ENCODE measurements around the gene ADIPOQ.
"Not testable (repeated sequence)": the region's sequence is repeated elsewhere in the genome, so short reads cannot be mapped to it uniquely, and the experiment has no call there.

Gene ADIPOQ

DNA sequence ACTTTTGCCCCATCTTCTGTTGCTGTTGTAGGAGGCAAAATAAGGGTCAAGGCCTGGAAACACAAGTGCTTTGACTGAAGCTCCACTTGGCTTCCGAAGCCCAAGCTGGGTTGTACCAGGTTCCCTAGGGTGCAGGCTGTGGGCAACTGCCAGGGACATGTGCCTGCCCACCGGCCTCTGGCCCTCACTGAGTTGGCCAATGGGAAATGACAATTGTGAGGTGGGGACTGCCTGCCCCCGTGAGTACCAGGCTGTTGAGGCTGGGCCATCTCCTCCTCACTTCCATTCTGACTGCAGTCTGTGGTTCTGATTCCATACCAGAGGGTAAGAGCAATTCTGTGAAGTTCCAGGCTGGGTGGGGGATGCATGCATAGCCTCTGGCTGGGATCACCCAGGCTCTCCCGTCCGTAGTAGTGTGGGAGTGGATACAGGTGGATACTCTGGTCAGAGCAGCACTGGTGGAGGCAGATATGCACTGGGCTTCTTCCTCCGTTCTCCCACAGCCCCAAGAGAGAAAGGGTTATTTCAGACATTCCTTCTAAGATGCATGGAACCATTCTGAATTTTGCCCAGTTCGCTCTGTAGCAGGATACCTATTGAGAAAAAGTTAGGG is at the start of gene ADIPOQ:
TSS of gene ADIPOQ (plus strand) at position 285 of the 613 bp plus-strand sequence. CDS start 10,349 bp downstream, outside the sequence.
- no peak for DNase-seq

GRCh38 chr3:186798239-186798874 is 44.2 kb upstream of the ADIPOQ start:
- no peak for DNase-seq

- no peak for DNase-seq
These were observed 42.2 kb upstream of the ADIPOQ start for GRCh38 chr3:186800285-186800684.

DNA sequence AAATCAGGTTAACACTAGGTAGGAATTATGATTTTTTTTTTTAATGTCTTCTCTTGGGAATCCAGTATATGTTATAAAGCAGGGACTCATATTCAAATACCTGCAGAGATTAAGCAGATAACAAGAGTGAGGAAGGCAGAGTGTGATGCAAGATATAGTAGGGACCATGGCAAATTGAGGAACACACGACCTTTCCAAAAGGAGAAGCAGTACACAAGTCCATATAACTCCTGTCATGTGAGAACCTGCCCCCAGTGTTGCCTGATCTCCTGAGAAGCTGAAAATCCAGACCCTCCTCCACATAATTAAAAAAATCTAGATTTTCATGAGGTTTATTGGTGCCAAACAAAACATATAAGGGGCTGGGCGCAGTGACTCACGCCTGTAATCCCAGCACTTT is 39.8 kb upstream of the ADIPOQ start:
- DNase-seq: no peak

DNA sequence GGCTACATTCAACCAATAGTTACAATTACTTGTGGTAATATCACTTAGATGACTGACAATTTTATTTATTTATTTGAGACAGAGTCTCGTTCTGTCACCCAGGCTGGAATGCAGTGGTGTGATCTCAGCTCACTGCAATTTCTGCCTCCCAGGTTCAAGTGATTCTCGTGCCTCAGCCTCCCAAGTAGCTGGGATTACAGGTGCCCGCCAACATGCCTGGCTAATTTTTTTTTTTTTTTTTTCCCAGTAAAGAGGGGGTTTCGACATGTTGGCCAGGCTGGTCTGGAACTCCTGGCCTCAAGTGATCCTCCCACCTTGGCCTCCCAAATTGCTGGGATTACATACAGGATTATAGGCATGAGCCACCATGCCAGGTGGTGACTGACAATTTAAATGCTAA is 39.1 kb upstream of the ADIPOQ start:
- DNase-seq: not testable (repeated sequence)

- DNase-seq: peak; percentile 34
These were observed 36.1 kb upstream of the ADIPOQ start, which contains the start of gene RFC4 for GRCh38 chr3:186806089-186807055. Gene RFC4, minus strand, starts transcription at chr3:186806482. Its CDS starts 1,769 bp downstream, at chr3:186804713.

- DNase-seq: no peak
These were observed 35.3 kb upstream of the ADIPOQ start for GRCh38 chr3:186807231-186807630.

DNA sequence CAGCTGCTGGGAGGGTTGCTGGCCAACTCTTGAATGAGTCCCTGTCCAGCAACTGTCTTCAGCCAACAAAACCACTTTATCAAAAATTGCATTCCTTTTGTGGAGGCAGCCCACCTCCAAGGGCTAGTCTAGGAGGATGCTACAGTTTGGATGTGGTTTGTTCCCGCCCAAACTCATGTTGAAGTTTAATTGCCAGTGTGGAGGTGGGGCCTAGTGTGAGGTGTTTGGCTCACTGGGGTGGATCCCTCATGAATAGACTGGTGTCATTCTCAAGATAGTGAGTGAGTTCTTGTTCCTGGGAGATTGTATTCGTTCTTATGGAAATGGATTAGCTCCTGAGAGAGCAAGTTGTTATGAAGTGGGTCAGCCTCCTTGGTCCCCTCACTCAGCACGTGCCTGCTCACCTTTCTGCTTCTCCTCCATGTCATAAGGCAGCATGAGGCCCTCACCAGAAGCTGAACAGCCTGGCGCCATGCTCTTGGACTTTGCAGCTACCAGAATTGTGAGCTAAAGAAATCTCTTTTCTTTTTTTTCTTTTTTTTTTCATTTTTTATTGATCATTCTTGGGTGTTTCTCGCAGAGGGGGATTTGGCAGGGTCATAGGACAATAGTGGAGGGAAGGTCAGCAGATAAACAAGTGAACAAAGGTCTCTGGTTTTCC is 32.0 kb upstream of the ADIPOQ start:
- no peak for DNase-seq

DNA sequence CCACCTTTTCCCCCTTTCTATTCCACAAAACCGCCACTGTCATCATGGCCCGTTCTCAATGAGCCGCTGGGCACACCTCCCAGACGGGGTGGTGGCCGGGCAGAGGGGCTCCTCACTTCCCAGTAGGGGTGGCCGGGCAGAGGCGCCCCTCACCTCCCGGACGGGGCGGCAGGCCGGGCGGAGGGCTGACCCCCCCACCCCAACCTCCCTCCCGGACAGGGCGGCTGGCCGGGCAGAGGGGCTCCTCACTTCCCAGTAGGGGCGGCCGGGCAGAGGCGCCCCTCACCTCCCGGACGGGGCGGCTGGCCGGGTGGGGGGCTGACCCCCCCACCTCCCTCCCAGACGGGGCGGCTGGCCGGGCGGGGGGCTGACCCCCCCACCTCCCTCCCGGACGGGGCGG is 31.2 kb upstream of the ADIPOQ start:
- not testable (repeated sequence) for DNase-seq

GRCh38 chr3:186814100-186814499 is 28.4 kb upstream of the ADIPOQ start:
- DNase-seq: no peak

DNA sequence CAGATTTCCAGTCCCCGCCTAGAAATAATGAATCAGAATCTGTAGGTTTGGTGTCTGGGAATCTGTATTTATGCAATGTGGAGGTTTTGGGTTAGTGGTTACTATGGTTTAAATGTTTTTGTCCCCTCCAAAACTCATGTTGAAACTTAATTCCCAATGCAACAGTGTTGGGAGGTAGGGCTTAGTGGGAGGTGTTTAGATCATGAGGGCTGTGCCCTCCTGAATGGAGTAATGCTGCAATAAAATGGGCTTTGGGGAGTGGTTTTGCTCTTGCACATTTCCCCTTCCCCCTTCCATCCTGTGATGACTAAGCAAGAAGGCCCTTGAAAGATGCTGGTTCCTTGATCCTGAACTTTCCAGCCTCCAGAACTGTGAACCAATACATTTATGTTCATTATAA is 27.1 kb upstream of the ADIPOQ start:
- peak; percentile 32 for DNase-seq

GRCh38 chr3:186818516-186818915 is 24.0 kb upstream of the ADIPOQ start:
- no peak for DNase-seq

DNA sequence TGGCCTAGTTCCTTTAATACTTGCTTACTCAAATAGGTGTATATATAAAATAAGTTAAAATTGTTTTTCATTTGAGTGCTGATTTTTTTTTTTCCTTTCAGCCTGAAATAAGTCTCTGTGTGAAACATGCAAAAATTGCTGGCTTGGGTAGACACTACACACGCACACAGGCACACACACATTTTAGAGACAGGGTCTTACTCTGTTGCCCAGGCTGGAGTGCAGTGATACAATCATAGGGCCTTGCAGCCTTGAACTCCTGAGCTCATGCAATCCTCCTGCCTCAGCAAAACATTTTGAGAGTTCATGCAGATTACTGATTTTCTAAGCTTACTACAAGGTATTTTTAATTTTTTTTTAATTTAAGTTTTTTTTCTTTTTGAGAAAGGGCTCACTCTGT is 23.6 kb upstream of the ADIPOQ start:
- no peak for DNase-seq

DNA sequence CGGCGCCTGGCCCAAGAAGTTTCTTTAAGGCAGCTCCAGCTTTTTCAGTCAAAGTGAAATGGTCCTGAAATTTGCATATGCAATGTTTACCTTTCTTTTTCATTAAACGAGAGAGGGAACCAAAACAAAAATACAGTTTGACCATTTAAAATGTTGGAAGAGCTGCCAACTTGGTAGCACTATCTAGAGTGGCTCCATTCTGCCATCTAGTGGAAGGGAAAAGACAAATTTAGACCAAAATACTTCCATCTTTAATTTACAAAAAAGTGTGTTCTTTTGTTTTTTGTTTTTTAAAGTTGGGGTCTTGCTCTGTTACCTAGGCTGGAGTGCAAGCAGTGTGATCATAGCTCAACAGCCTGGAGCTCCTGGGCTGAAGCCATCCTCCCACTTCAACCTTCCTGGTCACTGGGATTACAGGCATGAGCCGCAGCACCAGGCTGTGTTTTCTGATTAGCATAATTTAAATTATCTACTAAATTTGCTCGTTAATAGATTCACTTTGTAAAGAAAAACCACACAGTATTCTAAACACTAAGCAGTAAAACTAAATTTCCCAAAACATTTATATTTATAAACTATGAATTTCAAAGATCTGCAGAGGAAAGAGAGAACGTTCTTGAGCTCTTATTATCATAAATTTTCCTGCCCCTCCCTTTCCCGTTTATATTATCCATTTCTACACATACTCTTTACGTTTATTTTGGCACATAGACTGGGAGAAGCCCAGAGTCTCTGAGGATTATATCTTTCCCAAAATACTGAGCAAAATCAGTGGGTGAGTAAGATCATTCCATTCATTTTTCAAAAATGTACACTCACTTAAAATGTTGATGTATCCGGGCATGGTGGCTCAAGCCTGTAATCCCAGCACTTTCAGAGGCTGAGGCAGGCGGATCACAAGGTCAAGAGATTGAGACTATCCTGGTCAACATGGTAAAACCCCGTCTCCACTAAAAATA is 20.8 kb upstream of the ADIPOQ start:
- no peak for DNase-seq

DNA sequence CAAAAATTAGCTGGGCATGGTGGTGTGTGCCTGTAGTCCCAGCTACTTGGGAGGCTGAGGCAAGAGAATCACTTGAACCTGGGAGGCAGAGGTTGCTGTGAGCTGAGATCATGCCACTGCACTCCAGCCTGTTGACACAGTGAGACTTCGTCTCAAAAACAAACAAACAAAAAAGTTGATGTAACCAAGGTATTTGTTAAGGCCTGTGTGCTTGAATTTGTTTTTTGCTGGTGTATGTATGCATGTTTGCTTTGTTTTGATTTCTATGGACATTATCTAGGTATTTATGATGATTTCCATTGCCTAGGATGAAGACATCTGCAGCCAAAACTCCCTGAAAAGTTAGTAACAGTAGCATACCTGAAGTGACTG is 20.1 kb upstream of the ADIPOQ start:
- not testable (repeated sequence) for DNase-seq

DNA sequence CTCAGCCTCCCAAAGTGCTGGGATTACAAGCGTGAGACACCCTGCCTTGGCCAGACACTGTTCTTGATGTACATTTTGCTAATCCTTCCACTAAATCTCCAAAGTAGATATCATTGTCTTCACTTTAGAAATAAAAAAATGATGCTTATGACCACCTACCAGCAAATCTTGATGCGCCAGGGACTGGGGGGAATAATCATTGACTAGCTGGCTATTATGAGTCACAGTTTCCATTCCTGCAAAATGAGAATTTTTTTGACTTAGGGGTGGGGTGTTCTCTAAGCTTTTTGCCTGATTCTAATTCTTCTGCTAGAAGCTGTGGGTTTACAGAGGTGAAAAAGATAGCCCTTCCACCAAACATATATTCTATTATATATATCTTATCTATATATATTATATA is 19.1 kb upstream of the ADIPOQ start:
- DNase-seq: no peak

- DNase-seq: no peak
These were observed 17.9 kb upstream of the ADIPOQ start for GRCh38 chr3:186824430-186825139.

GRCh38 chr3:186825294-186825821 is 17.2 kb upstream of the ADIPOQ start:
- DNase-seq: no peak

DNA sequence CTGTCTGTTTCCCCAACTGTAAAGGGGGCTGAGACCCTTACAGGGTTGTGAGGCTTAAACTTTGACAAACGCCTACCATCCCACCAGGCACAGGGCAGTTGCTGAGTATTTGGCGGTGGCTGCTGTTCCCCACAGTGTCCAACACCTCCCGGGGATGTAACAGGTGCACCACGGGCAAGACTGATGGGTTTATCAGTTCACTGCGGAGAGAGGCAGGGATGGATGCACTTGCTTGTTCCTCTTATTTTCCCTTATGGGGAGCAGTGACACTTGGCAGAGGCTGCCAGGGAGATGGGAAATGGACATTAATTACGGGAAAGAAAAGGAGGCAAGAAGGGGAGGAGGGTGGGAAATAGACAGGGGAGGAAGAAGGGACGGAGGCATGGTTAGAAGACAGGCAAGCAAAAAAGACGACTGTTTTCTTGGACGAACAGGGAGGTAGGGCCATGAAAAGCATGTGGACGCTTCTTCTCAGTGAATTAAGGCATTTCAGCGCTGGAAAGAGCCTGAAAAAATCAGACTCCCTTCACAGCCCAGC is 16.6 kb upstream of the ADIPOQ start:
- no peak for DNase-seq

DNA sequence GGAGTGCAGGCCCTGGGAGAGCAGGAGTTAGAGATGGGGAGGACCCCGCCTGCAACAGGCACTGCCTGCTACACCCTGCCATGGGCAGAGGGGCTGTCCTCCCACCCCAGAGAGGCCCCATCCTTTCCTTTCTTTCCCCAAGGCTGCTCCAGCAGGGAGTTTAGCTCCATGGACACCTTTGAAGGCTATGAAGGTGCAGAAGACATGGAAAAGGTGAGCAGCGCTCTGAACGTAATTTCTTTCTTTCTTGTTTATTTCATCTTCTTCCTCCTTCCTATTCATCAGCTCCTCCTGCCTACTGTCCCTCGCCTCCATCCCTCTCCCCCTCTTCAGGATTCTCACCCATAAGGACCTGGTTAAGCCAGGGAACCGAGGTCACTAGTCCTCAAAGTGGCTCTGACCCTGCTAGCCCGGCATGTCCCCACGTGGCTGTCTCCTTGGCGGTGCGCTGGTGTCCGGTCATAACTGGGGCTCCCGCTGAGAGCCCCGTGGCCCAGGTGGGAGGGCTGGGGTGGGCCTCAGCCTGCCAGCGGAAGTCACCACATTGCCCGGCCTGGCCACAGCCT is 16.0 kb upstream of the ADIPOQ start:
- no peak for DNase-seq

All from SIG-M5 (cell line).